CD14-positive monocyte (primary cell): ENCODE results near the gene SDR39U1. TPM values are rescaled to one million over a fixed set of nuclear protein-coding genes. Genes with fewer than 3 reads are reported as not detected.

Source experiments
- DNase-seq, 3 donors: peaks; one replicate each; pipeline ENCODE4 v3.0.0-alpha.2; 2011 to 2022
- H2AFZ ChIP-seq: 2 replicates; pipeline ENCODE4 v1.6.0; 2012; ENCODE audit warnings: mild to moderate bottlenecking, low read depth, low read length, inconsistent platforms; ENCODE audit not compliant: insufficient read depth, poor library complexity, severe bottlenecking
- H3K27ac ChIP-seq, 2 donors: 1 replicate in 1 of 2; 2 replicates in 1 of 2; pipeline ENCODE4 v1.5.1; 2012 to 2013; ENCODE audit warnings: low read length in 2 of 2, control low read depth in 1 of 2, inconsistent platforms in 1 of 2, low read depth in 1 of 2, mild to moderate bottlenecking in 1 of 2
- H3K27me3 ChIP-seq, 2 donors: one replicate each; pipeline versions ENCODE4 v1.6.0 to v1.6.1; 2011 to 2013; ENCODE audit warnings: low read length in 2 of 2; ENCODE audit not compliant: control insufficient read depth in 2 of 2, insufficient read depth in 2 of 2
- H3K36me3 ChIP-seq, 2 donors: replicated peaks in 1 of 2; 1 replicate in 1 of 2; 2 replicates in 1 of 2; pipeline versions ENCODE4 v1.5.1 to v1.6.1; 2012 to 2013; ENCODE audit warnings: low read length in 2 of 2, control low read depth in 1 of 2, inconsistent platforms in 1 of 2, mild to moderate bottlenecking in 1 of 2; ENCODE audit not compliant: insufficient read depth in 2 of 2, control insufficient read depth in 1 of 2
- H3K4me1 ChIP-seq, 2 donors: 1 replicate in 1 of 2; 2 replicates in 1 of 2; pipeline versions ENCODE4 v1.5.1 to v1.6.1; 2012 to 2013; ENCODE audit warnings: low read length in 2 of 2, control low read depth in 1 of 2, inconsistent platforms in 1 of 2, mild to moderate bottlenecking in 1 of 2, moderate library complexity in 1 of 2; ENCODE audit not compliant: insufficient read depth in 2 of 2, control insufficient read depth in 1 of 2
- H3K4me2 ChIP-seq: replicated peaks from 2 replicates; pipeline ENCODE3; 2012; ENCODE audit warnings: low read length, moderate library complexity, mild to moderate bottlenecking; ENCODE audit not compliant: poor library complexity, severe bottlenecking; ENCODE audit errors: extremely low read depth
- H3K4me3 ChIP-seq, 3 experiments: fragments of 200-600 bp in 1 of 3; sonication (generic) in 1 of 3; replicated peaks in 1 of 3; 1 replicate in 2 of 3; 2 replicates in 1 of 3; pipeline ENCODE4 v1.5.1; 2011 to 2013; ENCODE audit warnings: low read length in 3 of 3, mild to moderate bottlenecking in 3 of 3, control low read depth in 2 of 3, low read depth in 2 of 3, inconsistent platforms in 1 of 3, moderate library complexity in 1 of 3
- H3K79me2 ChIP-seq: 2 replicates; pipeline ENCODE4 v1.6.0; 2012; ENCODE audit warnings: mild to moderate bottlenecking, control low read depth, inconsistent platforms, low read length, moderate library complexity; ENCODE audit not compliant: insufficient read depth
- H3K9ac ChIP-seq: 2 replicates; pipeline ENCODE4 v1.6.0; 2017; ENCODE audit warnings: low read length, mild to moderate bottlenecking; ENCODE audit not compliant: insufficient read depth, poor library complexity, severe bottlenecking
- H3K9me3 ChIP-seq, 2 donors: replicated peaks in 1 of 2; 1 replicate in 1 of 2; 2 replicates in 1 of 2; pipeline versions ENCODE4 v1.5.1 to v1.6.1; 2012 to 2013; ENCODE audit warnings: low read length in 2 of 2, control low read depth in 1 of 2; ENCODE audit not compliant: control insufficient read depth in 1 of 2, insufficient read depth in 1 of 2
- H4K20me1 ChIP-seq: 2 replicates; pipeline ENCODE4 v1.6.0; 2012; ENCODE audit warnings: mild to moderate bottlenecking, low read length, control low read depth, moderate library complexity; ENCODE audit not compliant: insufficient read depth
- H3K27ac Mint-ChIP-seq, 7 donors: one replicate each; pipeline ENCODE4 v1.8.0; 2020; ENCODE audit warnings: mild to moderate bottlenecking in 7 of 7, mixed read lengths in 7 of 7, moderate library complexity in 6 of 7, inconsistent platforms in 2 of 7
- H3K27me3 Mint-ChIP-seq, 3 donors: one replicate each; pipeline ENCODE4 v1.8.0; 2021 to 2022; ENCODE audit warnings: low read depth in 3 of 3, mild to moderate bottlenecking in 3 of 3, mixed read lengths in 3 of 3, moderate library complexity in 3 of 3, inconsistent platforms in 1 of 3
- H3K36me3 Mint-ChIP-seq, 2 donors: one replicate each; pipeline ENCODE4 v1.8.0; 2020; ENCODE audit warnings: mixed read lengths in 2 of 2, inconsistent platforms in 1 of 2, mild to moderate bottlenecking in 1 of 2
- H3K4me1 Mint-ChIP-seq: one replicate; pipeline ENCODE4 v1.8.0; 2020; ENCODE audit warnings: mild to moderate bottlenecking, mixed read lengths
- H3K4me3 Mint-ChIP-seq, 2 donors: one replicate each; pipeline ENCODE4 v1.8.0; 2020; ENCODE audit warnings: mild to moderate bottlenecking in 2 of 2, mixed read lengths in 2 of 2, moderate library complexity in 1 of 2
- H3K9me3 Mint-ChIP-seq, 7 donors: one replicate each; pipeline ENCODE4 v1.8.0; 2020 to 2022; ENCODE audit warnings: mixed read lengths in 7 of 7, mild to moderate bottlenecking in 6 of 7, moderate library complexity in 6 of 7, inconsistent platforms in 2 of 7
- CTCF ChIP-seq: fragments of 200-600 bp; IDR thresholded peaks from one replicate; pipeline ENCODE4 v1.8.0; 2022; ENCODE audit warnings: antibody characterized with exemption, mild to moderate bottlenecking
- WGBS: methylation state at CpG from one replicate; pipeline ENCODE4 v1.1.5; 2013; ENCODE audit warnings: missing lambda C conversion rate; ENCODE audit not compliant: insufficient coverage; 5-methylcytosine and 5-hydroxymethylcytosine counted together
- intact Hi-C, 2 donors: fragments of 100-400 bp; cut with micrococcal nuclease; formaldehyde crosslinking; loops; one replicate each; pipeline versions ENCODE4 v1.15.0 to v1.15.1; 2023
- polyA plus RNA-seq, 3 donors: library from polyadenylated mRNA; depleted of rRNA in 1 of 3; unstranded in 2 of 3; stranded (reverse) in 1 of 3; fragments of 300-500 nt in 2 of 3; fragments of >200 nt in 1 of 3; fragmentation: Illumina TruSeq in 2 of 3; gene quantifications; 1 replicate in 2 of 3; 2 replicates in 1 of 3; pipeline ENCODE4 v1.2.3, GENCODE V29; 2012 to 2021

Gene SDR39U1
- polyA plus RNA-seq, 3 donors: 37.3 to 110 (median 39.2) TPM

GRCh38 chr14:24465805-24466204 is 23.2 kb upstream of the SDR39U1 start:
- H3K9me3 ChIP-seq: no peaks in the 10 kb centered on the region
- Mint-ChIP-seq H3K27me3 (peaks cover 0 to 1% (median 0%) of the 10 kb centered on the region in 3 donors), H3K36me3 (no peaks in the 10 kb centered on the region), H3K9me3 (peaks cover 0 to 5% (median 3%) of the 10 kb centered on the region in 7 donors), H3K4me1 (no peaks in the 10 kb centered on the region), H3K4me3 (no peak overlapping the region), H3K27ac (no peak overlapping the region)
- no peak overlapping the region for H3K4me2 ChIP-seq
- TF ChIP-seq CTCF: no peak
- no peak overlapping the region for H3K4me3 ChIP-seq
- no peaks in the 10 kb centered on the region for H3K79me2 ChIP-seq
- H3K4me1 ChIP-seq: no peaks in the 10 kb centered on the region
- no peak overlapping the region for H3K9ac ChIP-seq
- no peaks in the 10 kb centered on the region for H3K36me3 ChIP-seq
- DNase-seq: no peak
- no peaks in the 10 kb centered on the region for H3K27me3 ChIP-seq
- H2AFZ ChIP-seq: no peak overlapping the region
- no peaks in the 10 kb centered on the region for H4K20me1 ChIP-seq
- no peak overlapping the region for H3K27ac ChIP-seq
- no CpG with 5 or more reads among the region's 3 CpGs for WGBS
- intact Hi-C loops: no loop called here

- Mint-ChIP-seq H3K27ac (no peak overlapping the region), H3K9me3 (peaks cover 0 to 3% (median 2%) of the 10 kb centered on the region in 7 donors), H3K27me3 (peaks cover 0 to 3% (median 0%) of the 10 kb centered on the region in 3 donors), H3K4me1 (no peaks in the 10 kb centered on the region), H3K4me3 (no peak overlapping the region), H3K36me3 (no peaks in the 10 kb centered on the region)
- Histone ChIP-seq H3K9ac (no peak overlapping the region), H3K4me1 (no peaks in the 10 kb centered on the region), H3K27ac (no peak overlapping the region), H3K9me3 (no peaks in the 10 kb centered on the region), H3K27me3 (no peaks in the 10 kb centered on the region), H3K4me3 (no peak overlapping the region), H4K20me1 (no peaks in the 10 kb centered on the region), H3K4me2 (no peak overlapping the region), H3K79me2 (no peaks in the 10 kb centered on the region), H2AFZ (no peak overlapping the region), H3K36me3 (no peaks in the 10 kb centered on the region)
- 94% methylated on average over 2 of the region's 3 CpGs for WGBS
- intact Hi-C loops: no loop called here
- DNase-seq: no peak
- TF ChIP-seq CTCF: no peak
These were observed 22.8 kb upstream of the SDR39U1 start for GRCh38 chr14:24465368-24465767.
